Stimulated activated naive CD8-positive, alpha-beta T cell treated with anti-CD3 and anti-CD28 coated beads, Interleukin-15, amount 100 ng/mL, for 72 hours (primary cell): Measurements from ENCODE around the gene FREM1.

Experiments
- ATAC-seq: fragments of 150-1000 bp; cut with Tn5 transposase; 2 replicates; pipeline ENCODE4 v1.10.0; 2021; ENCODE audit warnings: mild to moderate bottlenecking, moderate library complexity
- DNase-seq, 2 donors: peaks; one replicate each; pipeline ENCODE4 v3.0.0; 2021 to 2022
- H3K27ac Mint-ChIP-seq, 2 donors: one replicate each; pipeline ENCODE4 v1.8.0; 2022; ENCODE audit warnings: mild to moderate bottlenecking in 2 of 2, mixed read lengths in 2 of 2, moderate library complexity in 2 of 2
- H3K27me3 Mint-ChIP-seq: one replicate; pipeline ENCODE4 v1.8.0; 2022; ENCODE audit warnings: mixed read lengths
- H3K4me1 Mint-ChIP-seq: one replicate; pipeline ENCODE4 v1.8.0; 2022; ENCODE audit warnings: mild to moderate bottlenecking, mixed read lengths
- H3K4me3 Mint-ChIP-seq, 2 donors: one replicate each; pipeline ENCODE4 v1.8.0; 2022; ENCODE audit warnings: mild to moderate bottlenecking in 2 of 2, mixed read lengths in 2 of 2, moderate library complexity in 1 of 2
- H3K9me3 Mint-ChIP-seq, 2 donors: one replicate each; pipeline ENCODE4 v1.8.0; 2022; ENCODE audit warnings: mixed read lengths in 2 of 2

FREM1 gene

DNA sequence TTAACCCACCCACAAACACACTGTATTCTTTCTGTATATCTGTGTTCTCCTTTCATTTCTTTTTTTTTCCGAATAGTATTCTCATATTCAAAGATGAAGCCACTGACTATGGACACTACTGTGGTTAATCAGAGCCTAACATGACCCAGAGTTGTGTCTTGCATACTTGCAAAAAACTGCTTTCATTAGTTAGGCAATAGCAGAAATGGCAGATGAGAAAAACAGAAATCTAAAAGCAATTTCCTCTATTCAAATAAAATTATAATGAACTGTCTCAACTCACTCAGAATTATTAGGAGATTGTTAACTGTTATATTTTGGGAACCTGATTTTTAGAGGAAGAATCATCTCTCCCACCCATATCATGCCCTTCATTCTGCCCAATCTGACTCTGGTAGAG is 45.9 kb downstream of the FREM1 start:
- DNase-seq (no peak), ATAC-seq (no peak)
- no peaks in the 10 kb centered on the region for H3K9me3 Mint-ChIP-seq
- H3K4me1 Mint-ChIP-seq: no peaks in the 10 kb centered on the region
- no peak overlapping the region for H3K4me3 Mint-ChIP-seq
- H3K27ac Mint-ChIP-seq: no peak overlapping the region
- H3K27me3 Mint-ChIP-seq: no peaks in the 10 kb centered on the region

DNA sequence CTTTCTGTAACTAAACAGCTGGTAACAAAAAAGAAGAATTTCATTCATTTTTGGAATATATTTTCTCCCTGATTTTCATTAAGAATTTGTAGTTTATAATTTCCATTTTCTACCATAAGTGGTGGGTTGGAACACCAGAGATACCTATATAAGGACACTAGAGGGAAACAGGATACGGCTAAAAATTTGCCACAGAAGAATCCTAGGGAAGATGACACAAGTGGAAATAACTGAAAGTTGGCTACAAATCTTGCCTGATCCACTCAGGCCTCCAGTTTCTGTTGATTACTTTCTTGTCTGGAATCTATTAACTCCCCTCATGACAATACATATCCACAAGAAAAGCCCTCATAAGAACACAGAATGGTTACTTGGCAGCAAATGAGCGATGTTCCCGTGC is 46.8 kb downstream of the FREM1 start:
- no peaks in the 10 kb centered on the region for H3K4me1 Mint-ChIP-seq
- no peak overlapping the region for H3K4me3 Mint-ChIP-seq
- DNase-seq (no peak), ATAC-seq (no peak)
- H3K9me3 Mint-ChIP-seq: no peaks in the 10 kb centered on the region
- H3K27ac Mint-ChIP-seq: no peak overlapping the region
- no peaks in the 10 kb centered on the region for H3K27me3 Mint-ChIP-seq

DNA sequence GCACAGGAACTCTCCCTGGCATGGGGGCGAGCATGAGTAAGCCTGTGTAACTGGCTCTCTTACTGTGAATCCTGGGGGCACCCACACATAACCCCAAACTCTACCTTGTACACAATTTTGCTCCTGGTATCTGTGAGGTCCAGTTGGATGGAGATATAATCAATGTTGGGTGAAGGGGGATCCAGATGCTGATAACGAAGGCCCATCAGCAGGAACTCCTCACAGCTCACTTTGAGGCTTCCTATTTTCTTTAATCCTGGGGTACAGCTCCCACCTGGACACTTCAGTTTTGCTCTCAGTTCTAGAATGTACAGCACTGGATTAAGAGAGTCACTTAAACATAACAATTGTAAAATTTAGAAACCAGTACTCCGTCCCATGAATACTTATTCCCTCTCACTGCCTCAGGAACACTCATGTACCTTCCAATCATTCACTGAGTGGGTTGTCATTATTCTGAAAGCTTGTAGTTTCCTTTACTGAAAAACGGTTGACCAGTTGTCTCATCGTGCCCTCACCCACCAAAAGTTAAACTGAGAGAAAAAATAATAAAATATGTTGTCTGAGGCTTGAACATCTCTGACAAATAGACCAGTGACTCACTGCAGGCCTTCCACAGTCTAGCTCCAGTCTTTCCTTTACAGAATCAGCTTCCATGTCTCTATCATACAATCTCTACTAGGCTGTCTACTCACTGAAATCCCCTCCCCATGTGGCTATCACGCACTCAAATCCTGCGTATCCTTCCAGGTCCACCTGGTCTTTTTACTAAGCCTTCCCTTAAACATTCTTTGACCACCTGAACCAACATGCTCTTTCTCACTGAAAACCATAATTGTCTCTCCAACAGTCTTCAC is 52.6 kb downstream of the FREM1 start:
- no peaks in the 10 kb centered on the region for H3K4me1 Mint-ChIP-seq
- H3K27ac Mint-ChIP-seq: no peak overlapping the region
- H3K27me3 Mint-ChIP-seq: peaks cover 9% of the 10 kb centered on the region
- no peak overlapping the region for H3K4me3 Mint-ChIP-seq
- ATAC-seq (no peak), DNase-seq (no peak)
- no peaks in the 10 kb centered on the region for H3K9me3 Mint-ChIP-seq

DNA sequence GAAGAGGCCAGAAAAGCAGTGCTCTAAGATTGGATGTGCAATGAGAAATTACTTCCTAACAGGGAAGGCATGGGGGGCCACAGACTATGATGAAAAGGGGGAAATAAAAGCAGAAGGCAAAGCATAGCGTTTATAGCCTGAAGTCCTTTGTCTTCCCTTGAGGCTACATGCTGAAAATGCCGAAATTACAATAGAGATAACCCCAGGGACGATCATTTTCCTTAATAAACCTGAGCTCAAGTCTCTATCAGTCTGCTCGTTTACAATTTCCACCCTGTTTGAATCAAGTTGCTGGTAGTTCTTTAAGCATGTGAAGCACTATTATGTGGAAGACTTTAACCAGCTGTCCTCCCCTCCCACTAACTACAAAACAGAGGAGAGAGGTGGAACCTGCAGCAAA is 60.4 kb downstream of the FREM1 start:
- no peak for DNase-seq
- no peaks in the 10 kb centered on the region for H3K9me3 Mint-ChIP-seq

DNA sequence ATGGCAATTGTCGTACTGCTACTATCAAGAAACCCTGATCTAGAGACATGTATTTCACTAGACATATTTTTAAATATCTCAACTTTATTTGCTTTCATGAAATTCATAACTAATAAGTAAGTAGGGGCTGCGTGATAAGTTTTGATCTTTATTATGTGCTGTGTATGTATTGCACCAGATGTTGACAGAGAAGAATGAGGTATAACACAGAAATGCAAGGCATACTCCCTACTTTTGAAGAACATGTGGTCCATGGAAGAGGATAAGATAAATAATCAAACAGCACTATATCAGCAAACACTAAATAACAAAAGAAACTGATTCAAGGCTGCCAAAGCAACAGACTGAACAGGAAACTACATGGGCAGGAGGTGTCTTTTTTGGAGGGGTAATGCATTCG is 60.9 kb downstream of the FREM1 start:
- Mint-ChIP-seq H3K4me1 (no peaks in the 10 kb centered on the region), H3K27me3 (peaks cover 37% of the 10 kb centered on the region), H3K9me3 (no peaks in the 10 kb centered on the region), H3K27ac (no peak overlapping the region), H3K4me3 (no peak overlapping the region)
- DNase-seq (no peak), ATAC-seq (no peak)

More for the DNA sequence above, 60.4 kb downstream of the FREM1 start:
- no peak overlapping the region for H3K4me3 Mint-ChIP-seq
- H3K4me1 Mint-ChIP-seq: no peaks in the 10 kb centered on the region
- no peak for ATAC-seq
- H3K27ac Mint-ChIP-seq: no peak overlapping the region
- H3K27me3 Mint-ChIP-seq: peaks cover 37% of the 10 kb centered on the region

DNA sequence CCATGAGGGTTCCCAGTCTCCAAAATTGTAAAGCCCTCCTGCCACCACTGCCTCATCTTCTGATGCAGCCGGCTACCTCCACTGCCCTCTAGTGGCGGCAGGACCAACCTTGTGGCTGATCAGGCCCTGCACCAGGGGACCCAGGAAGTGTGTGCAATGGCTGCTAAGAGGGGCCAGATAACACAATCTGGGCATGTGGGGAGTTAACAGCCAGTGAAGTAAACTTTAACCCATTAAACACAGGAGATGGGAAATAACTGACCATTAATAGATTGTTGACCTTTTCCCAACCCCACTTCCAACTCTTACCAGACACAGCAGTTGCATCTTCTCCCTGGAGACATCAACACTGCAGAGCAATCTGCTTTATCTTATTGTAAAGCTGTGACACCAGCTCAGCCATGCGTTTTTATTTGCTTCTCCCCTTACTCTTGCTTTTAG is 63.3 kb downstream of the FREM1 start:
- Mint-ChIP-seq H3K9me3 (no peaks in the 10 kb centered on the region), H3K27me3 (peaks cover 33% of the 10 kb centered on the region), H3K4me1 (no peaks in the 10 kb centered on the region), H3K4me3 (no peak overlapping the region), H3K27ac (no peak overlapping the region)
- DNase-seq: peak; percentile 61 to 64
- ATAC-seq: peak; percentile 93

DNA sequence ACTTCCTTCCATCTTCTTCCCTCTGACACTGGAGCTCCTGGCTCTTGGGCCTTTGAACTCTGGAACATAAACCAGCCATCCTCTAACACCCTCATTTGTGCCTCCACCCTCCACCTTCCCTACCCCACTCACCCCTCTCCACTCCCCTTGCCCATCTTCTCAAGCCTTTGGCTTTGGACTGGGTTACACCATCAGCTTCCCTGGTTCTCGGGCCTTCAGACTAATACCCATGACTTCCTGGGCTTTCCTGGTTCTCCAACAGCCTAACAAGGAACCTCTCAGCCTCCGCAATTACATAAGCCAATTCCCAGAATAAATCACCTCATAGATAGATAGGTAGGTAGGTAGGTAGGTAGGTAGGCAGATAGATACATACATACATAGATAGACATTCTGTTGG is 67.1 kb downstream of the FREM1 start:
- Mint-ChIP-seq H3K27ac (no peak overlapping the region), H3K27me3 (peaks cover 23% of the 10 kb centered on the region), H3K4me1 (no peaks in the 10 kb centered on the region), H3K4me3 (no peak overlapping the region), H3K9me3 (peaks cover 0 to 3% of the 10 kb centered on the region in 2 donors)
- DNase-seq: no peak
- ATAC-seq: no peak

DNA sequence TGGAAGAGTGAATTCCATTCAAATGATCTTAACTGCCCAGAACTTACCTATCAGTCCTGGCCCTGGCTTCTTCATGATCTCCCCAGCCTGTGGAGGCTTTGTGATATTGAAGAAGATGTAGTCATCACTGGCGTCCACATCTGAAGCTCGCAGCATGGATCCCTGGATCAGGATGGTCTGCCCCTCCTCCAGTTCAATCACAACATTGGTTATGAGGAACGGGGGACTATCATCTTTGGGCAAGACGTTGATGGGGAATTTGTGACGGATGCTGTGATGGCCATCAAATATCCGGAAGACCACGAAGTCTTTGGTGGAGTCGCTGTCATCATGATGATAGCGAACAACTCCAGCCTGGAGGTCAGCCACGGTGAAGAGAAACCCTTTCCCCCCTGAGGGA is 68.0 kb downstream of the FREM1 start:
- Mint-ChIP-seq H3K27me3 (peaks cover 27% of the 10 kb centered on the region), H3K27ac (no peak overlapping the region), H3K4me1 (no peaks in the 10 kb centered on the region), H3K4me3 (no peak overlapping the region), H3K9me3 (peaks cover 0 to 3% of the 10 kb centered on the region in 2 donors)
- no peak for DNase-seq
- ATAC-seq: no peak

DNA sequence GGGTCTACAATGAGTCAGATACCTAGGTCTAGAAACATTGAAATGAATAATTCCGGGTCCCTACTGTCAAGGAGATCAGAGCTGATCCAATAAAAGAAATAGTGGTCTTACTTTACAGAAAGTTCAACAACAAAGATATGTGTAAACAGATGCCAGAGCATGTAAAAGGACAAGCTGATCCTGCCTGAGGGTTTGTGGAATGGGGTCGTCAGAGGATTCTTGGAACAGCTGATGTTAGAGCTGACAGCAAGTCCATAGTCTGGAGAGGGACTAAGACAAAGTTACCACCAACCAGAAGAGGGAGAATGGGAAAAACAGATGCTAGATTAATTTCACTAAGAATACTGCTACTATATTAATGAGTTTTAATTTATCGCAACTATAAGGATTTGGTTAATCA is 71.5 kb downstream of the FREM1 start:
- Mint-ChIP-seq H3K27ac (no peak overlapping the region), H3K4me1 (no peaks in the 10 kb centered on the region), H3K9me3 (peaks cover 0 to 3% of the 10 kb centered on the region in 2 donors), H3K27me3 (peaks cover 31% of the 10 kb centered on the region), H3K4me3 (no peak overlapping the region)
- DNase-seq (no peak), ATAC-seq (no peak)

DNA sequence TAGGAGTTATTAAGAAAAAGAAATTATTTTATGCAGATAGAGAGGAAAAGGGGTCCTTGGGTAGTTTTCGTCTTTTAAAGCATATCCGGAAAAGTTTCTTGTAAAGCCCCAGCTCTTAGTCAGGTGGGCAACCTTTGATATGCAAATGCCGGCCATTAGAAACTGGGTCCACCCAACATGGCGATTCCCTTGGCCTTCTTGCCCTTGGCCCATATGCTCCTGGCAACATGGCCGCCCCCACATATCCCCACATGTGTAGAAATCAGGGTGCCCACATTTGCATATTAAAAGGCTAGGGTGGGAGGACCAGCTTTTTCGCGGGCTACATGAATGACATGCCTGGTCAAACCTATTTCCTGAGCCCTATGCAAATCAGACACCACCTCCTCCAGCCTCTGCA is 73.3 kb downstream of the FREM1 start:
- H3K4me1 Mint-ChIP-seq: no peaks in the 10 kb centered on the region
- no peak for ATAC-seq
- H3K27me3 Mint-ChIP-seq: peaks cover 18% of the 10 kb centered on the region
- H3K9me3 Mint-ChIP-seq: peaks cover 0 to 3% of the 10 kb centered on the region in 2 donors
- H3K4me3 Mint-ChIP-seq: no peak overlapping the region
- no peak for DNase-seq
- no peak overlapping the region for H3K27ac Mint-ChIP-seq

DNA sequence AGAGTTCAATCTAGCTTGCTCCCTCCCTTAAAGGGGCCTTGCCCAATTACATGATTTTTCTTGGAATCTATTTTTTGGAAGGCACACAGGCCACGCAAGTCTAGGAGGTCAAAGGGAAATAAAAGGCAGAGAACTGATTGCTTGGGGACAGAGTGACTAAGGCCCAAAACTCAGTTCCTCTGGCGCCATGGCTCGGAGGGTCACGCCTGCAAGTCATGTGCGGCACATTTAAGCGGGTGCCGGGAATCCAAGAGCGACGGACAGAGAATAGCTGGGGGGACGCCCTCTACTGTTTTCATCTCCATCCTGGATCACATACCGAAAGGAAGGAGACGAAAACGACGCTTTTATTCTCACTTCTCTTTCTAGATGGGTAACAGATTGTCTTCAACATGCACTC is 78.6 kb downstream of the FREM1 start:
- Mint-ChIP-seq H3K9me3 (no peaks in the 10 kb centered on the region), H3K27me3 (no peaks in the 10 kb centered on the region), H3K27ac (no peak overlapping the region), H3K4me3 (no peak overlapping the region), H3K4me1 (no peaks in the 10 kb centered on the region)
- DNase-seq: no peak
- ATAC-seq: no peak

DNA sequence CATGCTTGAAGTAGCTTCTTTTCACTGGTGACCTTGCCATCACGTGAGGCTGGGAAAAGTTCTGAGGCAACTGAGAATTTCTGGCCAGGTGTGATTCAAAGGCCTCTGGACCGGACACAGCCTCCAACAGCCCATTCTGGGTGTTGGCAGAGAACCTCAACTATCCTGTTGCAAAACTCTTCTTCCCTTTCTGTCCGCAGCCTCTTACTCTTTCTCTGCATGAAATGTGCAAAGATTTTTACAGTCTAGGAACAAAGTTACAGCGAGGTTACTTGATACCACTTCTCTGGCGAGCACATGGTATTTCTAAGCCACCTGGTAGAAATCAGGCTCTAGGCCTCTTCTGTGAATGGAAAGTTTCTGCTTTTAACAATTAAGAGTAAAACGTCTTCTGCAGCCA is 79.2 kb downstream of the FREM1 start:
- DNase-seq: no peak
- ATAC-seq: no peak
- no peak overlapping the region for H3K4me3 Mint-ChIP-seq
- H3K9me3 Mint-ChIP-seq: no peaks in the 10 kb centered on the region
- H3K27me3 Mint-ChIP-seq: no peaks in the 10 kb centered on the region
- H3K4me1 Mint-ChIP-seq: no peaks in the 10 kb centered on the region
- no peak overlapping the region for H3K27ac Mint-ChIP-seq

DNA sequence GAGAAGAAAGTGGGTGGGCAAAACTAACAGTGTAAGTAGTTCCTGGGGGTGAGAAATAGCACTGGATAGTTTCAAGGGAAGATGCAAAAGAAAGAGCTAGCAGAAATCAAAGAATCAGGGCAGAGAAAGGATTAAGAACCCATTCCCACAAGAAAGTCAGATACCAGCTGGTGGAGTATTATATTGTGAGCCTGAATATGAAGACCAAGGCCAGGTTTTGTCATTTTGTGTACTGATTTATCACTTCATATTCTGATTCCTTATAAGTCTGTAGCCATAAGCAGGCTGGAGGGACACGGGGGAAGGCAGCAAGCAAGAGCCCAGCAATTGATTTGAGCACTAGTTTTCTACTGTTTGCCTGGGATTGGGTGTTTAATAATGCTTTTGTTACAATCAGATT is 80.2 kb downstream of the FREM1 start:
- Mint-ChIP-seq H3K4me3 (no peak overlapping the region), H3K27me3 (no peaks in the 10 kb centered on the region), H3K27ac (no peak overlapping the region), H3K4me1 (no peaks in the 10 kb centered on the region), H3K9me3 (no peaks in the 10 kb centered on the region)
- ATAC-seq: no peak
- no peak for DNase-seq

DNA sequence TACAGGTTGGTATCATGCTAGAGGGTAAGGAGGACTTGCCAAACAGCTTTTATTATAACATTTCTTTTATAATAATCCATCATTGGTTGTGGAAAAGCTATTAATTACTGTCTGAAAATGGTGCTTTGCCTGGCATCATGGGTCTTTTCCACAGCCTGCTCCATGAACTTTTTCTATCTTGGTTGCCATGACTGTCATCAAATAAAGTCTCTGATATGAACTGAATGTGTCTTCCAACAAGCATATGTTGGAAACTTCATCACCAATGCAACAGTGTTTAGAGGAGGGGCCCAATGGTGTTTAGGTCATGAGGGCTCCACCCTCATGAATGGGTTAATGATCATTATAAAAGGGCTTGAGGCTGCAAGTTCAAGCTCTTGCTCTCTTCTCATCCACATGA is 81.0 kb downstream of the FREM1 start:
- Mint-ChIP-seq H3K4me3 (no peak overlapping the region), H3K9me3 (no peaks in the 10 kb centered on the region), H3K27me3 (no peaks in the 10 kb centered on the region), H3K27ac (no peak overlapping the region), H3K4me1 (no peaks in the 10 kb centered on the region)
- ATAC-seq (no peak), DNase-seq (no peak)

DNA sequence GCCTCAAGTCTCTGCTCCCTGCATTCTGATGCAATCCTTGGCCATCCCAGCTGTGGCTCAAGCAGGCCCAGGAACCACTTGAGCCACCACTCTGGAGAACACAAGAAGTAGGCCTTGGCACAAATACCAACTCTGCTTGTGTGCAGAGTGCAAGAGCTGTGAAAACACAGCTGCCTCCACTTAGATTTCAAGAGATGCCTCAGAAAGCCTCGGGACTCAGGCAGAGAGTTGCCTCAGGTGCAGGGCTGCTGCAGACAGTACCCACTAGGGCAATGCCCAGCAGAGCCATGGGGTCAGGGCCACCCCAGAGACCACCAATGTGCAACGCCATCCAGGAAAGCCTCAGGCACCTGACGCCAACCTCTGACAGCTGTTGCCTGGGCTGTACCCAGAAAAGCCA is 82.4 kb downstream of the FREM1 start:
- no peaks in the 10 kb centered on the region for H3K27me3 Mint-ChIP-seq
- DNase-seq (no peak), ATAC-seq (no peak)
- no peak overlapping the region for H3K4me3 Mint-ChIP-seq
- no peak overlapping the region for H3K27ac Mint-ChIP-seq
- H3K9me3 Mint-ChIP-seq: no peaks in the 10 kb centered on the region
- no peaks in the 10 kb centered on the region for H3K4me1 Mint-ChIP-seq

DNA sequence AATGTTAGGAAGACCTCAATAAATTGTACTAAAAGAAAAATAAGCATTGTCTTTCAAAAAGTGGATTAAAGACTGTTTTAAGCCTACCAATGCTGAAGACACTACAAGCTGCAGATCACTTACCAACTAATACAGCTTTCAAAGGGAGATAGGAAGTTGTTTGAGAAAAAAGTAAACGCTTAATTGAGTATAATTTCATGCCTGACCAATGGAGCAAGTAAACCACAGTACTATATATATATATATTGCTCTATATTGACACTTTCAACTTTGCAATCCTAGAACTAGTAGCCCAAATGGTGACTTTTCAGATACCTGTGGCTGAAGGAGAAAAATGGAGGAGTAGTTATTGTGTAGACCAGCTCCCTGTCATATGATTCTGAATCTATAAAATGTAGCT is 85.7 kb downstream of the FREM1 start:
- Mint-ChIP-seq H3K27ac (no peak overlapping the region), H3K27me3 (no peaks in the 10 kb centered on the region), H3K4me1 (no peaks in the 10 kb centered on the region), H3K9me3 (no peaks in the 10 kb centered on the region), H3K4me3 (no peak overlapping the region)
- DNase-seq (no peak), ATAC-seq (no peak)

DNA sequence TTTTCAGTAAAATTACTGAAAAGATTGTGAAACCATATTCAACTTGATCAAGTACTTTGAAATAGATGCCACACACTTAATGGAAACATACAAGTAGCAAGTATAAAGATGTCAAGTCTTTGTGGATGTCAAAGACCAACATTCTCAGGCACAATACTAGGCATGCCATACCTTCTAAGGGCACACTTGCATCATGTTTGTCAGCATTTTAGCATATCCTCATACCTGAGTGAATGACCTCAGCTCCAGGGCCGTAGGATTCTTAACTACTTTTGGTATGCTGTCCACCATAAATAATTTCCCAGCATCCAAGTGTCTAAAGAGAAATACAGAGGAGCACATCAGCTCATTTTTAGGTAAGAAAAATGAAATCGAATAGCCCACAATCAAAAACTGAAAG is 86.4 kb downstream of the FREM1 start:
- no peaks in the 10 kb centered on the region for H3K4me1 Mint-ChIP-seq
- H3K4me3 Mint-ChIP-seq: no peak overlapping the region
- DNase-seq: no peak
- no peaks in the 10 kb centered on the region for H3K27me3 Mint-ChIP-seq
- H3K9me3 Mint-ChIP-seq: no peaks in the 10 kb centered on the region
- ATAC-seq: no peak
- H3K27ac Mint-ChIP-seq: no peak overlapping the region
